KOPT-K1 (cell line): ENCODE measurements around the gene LHFPL4.
"Not testable (repeated sequence)": the region's sequence is repeated elsewhere in the genome, so short reads cannot be mapped to it uniquely, and the experiment has no call there.

Source experiments
- H3K27ac ChIP-seq: fragments of 200-600 bp; sonication (generic); 2 replicates; pipeline ENCODE4 v1.5.1; 2016; ENCODE audit warnings: antibody characterized with exemption, mild to moderate bottlenecking, low read depth, low read length; ENCODE audit not compliant: poor library complexity, severe bottlenecking
- H3K36me3 ChIP-seq: fragments of 200-600 bp; sonication (generic); 2 replicates; pipeline ENCODE4 v1.5.1; 2017; ENCODE audit warnings: antibody characterized with exemption, mild to moderate bottlenecking, low read length, moderate library complexity; ENCODE audit not compliant: insufficient read depth
- H3K9me3 ChIP-seq: fragments of 200-600 bp; sonication (generic); 2 replicates; pipeline ENCODE4 v1.5.1; 2017; ENCODE audit warnings: antibody characterized with exemption, low read length, mild to moderate bottlenecking; ENCODE audit not compliant: insufficient read depth, poor library complexity, severe bottlenecking

The LHFPL4 gene

GRCh38 chr3:9503283-9503682 lies 50.3 kb downstream of the LHFPL4 start:
- no peaks in the 10 kb centered on the region for H3K36me3 ChIP-seq
- H3K9me3 ChIP-seq = no peaks in the 10 kb centered on the region
- no peak overlapping the region for H3K27ac ChIP-seq

DNA sequence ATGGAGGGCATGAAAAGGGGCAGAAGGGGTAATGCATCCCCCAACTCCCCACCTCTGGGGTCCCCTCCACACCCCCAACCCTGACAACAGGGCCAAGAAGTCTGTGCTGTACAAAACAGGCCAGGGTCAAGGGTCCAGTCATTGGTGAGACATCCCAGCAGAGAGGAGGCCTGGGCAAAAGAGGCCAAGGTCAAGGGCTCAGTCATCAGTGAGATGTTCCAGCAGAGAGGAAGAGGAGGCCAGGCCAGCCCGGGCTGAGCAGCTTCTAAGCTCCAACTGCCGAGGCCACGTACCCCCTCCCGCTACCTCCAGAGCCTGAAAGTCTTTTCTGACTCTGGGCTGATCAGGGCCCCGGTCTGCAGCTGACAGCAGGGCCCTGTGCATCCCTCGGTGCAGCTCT lies 52.4 kb downstream of the LHFPL4 start:
- Histone ChIP-seq H3K36me3 (no peaks in the 10 kb centered on the region), H3K9me3 (no peaks in the 10 kb centered on the region), H3K27ac (no peak overlapping the region)

DNA sequence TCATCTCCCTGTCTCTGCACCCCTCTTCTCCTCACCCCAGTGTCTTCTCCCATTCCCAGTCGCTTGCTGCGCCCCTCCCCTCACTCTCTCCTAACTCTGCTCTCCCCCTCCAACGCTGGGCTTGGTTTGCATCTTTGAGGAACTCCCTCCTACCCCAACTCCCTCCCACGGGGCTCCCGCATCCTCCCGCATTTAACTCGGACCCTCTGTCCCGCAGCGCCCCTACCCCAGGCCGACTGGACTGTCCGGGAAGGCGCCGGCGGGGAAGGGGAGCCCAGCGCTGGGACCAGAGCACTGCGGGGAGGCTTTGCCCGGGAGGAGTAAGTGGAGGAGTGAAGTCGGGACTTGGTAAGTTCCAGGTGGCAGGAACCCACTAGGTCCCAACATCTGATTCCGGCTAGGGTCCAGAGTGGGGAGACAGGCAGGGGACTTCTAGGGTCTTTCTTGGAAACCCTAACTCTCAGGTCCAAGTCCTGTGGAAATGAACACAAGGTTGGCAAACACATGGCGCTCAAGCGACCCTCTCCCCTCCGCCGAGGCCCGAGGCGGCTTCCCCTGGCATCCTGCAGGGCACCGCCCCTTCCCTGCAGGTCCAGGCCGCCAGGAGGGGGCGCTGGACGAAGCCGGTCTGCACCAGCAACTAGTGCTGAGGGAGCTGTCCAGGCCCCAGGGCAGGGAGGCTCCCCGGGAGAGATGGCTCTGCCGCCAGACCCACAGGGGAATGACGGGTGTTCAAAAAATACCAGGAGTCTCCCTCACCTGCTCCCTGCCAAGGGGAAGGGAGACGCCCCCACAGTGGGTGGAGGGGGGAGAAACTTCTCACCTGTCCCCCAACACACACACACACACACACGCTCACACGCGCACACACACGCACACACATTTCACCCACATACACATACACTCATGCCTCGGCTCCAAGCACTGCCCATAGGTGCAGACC lies 53.2 kb downstream of the LHFPL4 start:
- no peak overlapping the region for H3K27ac ChIP-seq
- no peaks in the 10 kb centered on the region for H3K9me3 ChIP-seq

DNA sequence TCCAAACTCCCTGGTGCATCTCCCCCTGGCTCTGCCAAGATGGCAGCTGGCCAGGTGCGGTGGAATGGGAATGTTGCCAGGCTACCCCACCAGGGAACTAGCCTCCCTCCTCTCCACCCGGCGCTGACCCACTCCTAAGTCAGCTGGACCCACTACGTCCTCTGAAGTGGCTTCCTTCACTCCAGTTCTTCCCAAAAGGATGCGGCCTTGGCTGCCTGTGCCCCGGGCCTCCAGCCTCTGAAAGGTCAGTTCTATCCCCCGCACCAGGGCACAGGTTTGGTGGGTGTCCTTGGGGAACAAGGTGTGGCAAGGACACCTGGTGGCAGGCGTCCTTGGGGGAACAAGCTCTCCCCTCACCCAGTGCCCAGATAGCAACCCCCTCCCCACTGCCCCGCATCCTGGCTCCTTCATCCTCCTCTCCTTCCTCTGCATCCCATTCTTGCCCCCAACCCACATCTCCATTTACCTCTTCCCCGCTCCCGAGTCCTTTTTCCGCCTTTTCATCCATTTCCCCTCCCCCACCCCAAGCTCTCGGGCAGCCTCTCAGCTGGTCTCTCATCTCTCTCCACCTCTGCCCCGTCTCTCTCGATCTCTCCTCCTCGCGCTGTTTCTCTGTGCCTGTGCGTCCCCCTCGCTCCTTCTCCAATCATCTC lies 54.0 kb downstream of the LHFPL4 start:
- Histone ChIP-seq H3K27ac (no peak overlapping the region), H3K9me3 (no peaks in the 10 kb centered on the region), H3K36me3 (no peaks in the 10 kb centered on the region)

More for the DNA sequence above, 53.2 kb downstream of the LHFPL4 start:
- no peaks in the 10 kb centered on the region for H3K36me3 ChIP-seq

- H3K36me3 ChIP-seq = no peaks in the 10 kb centered on the region
- no peaks in the 10 kb centered on the region for H3K9me3 ChIP-seq
- no peak overlapping the region for H3K27ac ChIP-seq
These were observed 54.8 kb downstream of the LHFPL4 start for GRCh38 chr3:9498781-9499180.

GRCh38 chr3:9497821-9498565 lies 55.6 kb downstream of the LHFPL4 start:
- Histone ChIP-seq H3K36me3 (no peaks in the 10 kb centered on the region), H3K27ac (no peak overlapping the region), H3K9me3 (no peaks in the 10 kb centered on the region)

GRCh38 chr3:9496893-9497292 lies 56.7 kb downstream of the LHFPL4 start:
- Histone ChIP-seq H3K36me3 (no peaks in the 10 kb centered on the region), H3K27ac (no peak overlapping the region), H3K9me3 (no peaks in the 10 kb centered on the region)

GRCh38 chr3:9494036-9494435 lies 59.6 kb downstream of the LHFPL4 start:
- H3K36me3 ChIP-seq, H3K9me3 ChIP-seq, H3K27ac ChIP-seq: not testable (repeated sequence)

DNA sequence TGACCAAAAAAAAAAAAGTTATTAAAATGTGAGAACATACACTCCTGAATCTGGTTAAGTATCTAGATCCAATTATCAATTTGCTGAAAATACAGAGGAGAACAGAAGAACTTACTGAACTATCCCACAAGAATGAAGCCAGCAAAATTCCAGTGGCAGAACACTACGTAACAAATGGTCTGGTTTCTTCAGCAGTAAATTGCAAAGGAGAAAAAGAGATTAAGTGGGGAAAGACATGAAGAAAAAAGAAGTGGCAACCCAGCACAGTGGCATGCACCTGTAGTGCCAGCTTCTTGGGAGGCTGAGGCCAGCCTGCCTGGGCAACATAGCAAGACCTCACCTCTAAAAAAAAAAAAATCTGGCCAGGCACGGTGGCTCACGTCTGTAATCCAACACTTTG lies 62.1 kb downstream of the LHFPL4 start:
- peaks cover 7% of the 10 kb centered on the region for H3K9me3 ChIP-seq
- peaks cover 12% of the 10 kb centered on the region; the same call in 1 of the 2 replicates for H3K36me3 ChIP-seq
- H3K27ac ChIP-seq = no peak overlapping the region

DNA sequence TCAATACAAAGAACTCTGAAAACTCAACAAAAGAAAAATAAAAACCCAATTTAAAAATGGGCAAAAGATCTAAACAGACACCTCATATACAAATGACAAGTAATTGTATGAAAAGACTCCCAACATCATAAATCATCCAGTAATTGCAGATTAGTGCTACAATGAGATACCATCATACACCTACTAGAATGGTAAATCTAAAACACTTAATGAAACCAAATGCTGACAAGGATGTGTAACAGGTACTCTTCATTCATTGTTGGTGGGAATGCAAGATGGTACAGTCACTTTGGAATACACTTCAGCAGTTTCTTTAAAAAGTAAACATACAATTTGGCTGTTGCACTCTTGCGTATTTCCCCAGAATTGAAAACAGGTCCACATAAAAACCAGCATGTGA lies 68.4 kb downstream of the LHFPL4 start:
- Histone ChIP-seq H3K36me3 (peaks cover 56% of the 10 kb centered on the region), H3K9me3 (peaks cover 7% of the 10 kb centered on the region), H3K27ac (no peak overlapping the region)

- Histone ChIP-seq H3K27ac (no peak overlapping the region), H3K36me3 (peaks cover 86% of the 10 kb centered on the region), H3K9me3 (no peaks in the 10 kb centered on the region)
These were observed 73.4 kb downstream of the LHFPL4 start for GRCh38 chr3:9480265-9480664.

DNA sequence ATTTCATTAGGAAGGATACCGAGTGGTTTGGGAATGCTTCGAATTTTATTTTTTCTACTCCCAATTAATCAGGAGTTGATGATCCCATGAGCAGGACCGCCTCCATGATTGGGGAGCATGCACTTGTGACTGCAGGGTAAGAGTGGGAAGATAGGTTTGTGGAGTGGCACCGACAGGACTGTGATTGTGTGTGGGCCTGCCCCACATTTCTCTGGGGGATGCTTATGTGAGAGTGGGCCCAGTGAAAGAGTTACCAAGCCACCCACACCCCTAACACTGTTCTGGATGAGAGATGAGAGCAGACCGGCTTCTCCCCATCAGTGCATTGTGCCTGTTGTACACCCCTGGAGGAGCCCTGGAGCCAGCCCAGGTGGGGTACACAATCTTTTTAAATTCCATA lies 76.7 kb downstream of the LHFPL4 start:
- H3K36me3 ChIP-seq = peaks cover 96% of the 10 kb centered on the region
- no peak overlapping the region for H3K27ac ChIP-seq
- H3K9me3 ChIP-seq = no peaks in the 10 kb centered on the region

GRCh38 chr3:9474482-9474881 lies 79.1 kb downstream of the LHFPL4 start:
- H3K36me3 ChIP-seq = peaks cover 98% of the 10 kb centered on the region
- no peak overlapping the region for H3K27ac ChIP-seq
- no peaks in the 10 kb centered on the region for H3K9me3 ChIP-seq

- no peaks in the 10 kb centered on the region for H3K9me3 ChIP-seq
- no peak overlapping the region for H3K27ac ChIP-seq
- peaks cover 98% of the 10 kb centered on the region for H3K36me3 ChIP-seq
These were observed 80.0 kb downstream of the LHFPL4 start for GRCh38 chr3:9473496-9474065.

- peaks cover 100% of the 10 kb centered on the region for H3K36me3 ChIP-seq
- H3K9me3 ChIP-seq = no peaks in the 10 kb centered on the region
- H3K27ac ChIP-seq = no peak overlapping the region
These were observed 83.6 kb downstream of the LHFPL4 start for GRCh38 chr3:9469986-9470385.
